Cerebellar cortex (tissue), 1 donor: ENCODE measurements around the gene ARHGEF10L.
A peak's percentile ranks its signal among the peaks of the same experiment; 100 is the strongest.
"Not testable (repeated sequence)": the region's sequence is repeated elsewhere in the genome, so short reads cannot be mapped to it uniquely, and the experiment has no call there.

Source experiments
- DNase-seq: peaks from one replicate; pipeline ENCODE4 v3.0.0-alpha.2; 2015; ENCODE audit warnings: low spot score

Gene ARHGEF10L

GRCh38 chr1:17743008-17743647 lies 203.6 kb downstream of the ARHGEF10L start:
- no peak for DNase-seq

- no peak for DNase-seq
Measured at GRCh38 chr1:17743925-17744324, 204.4 kb downstream of the ARHGEF10L start.

- peak; percentile 59 for DNase-seq
Measured at GRCh38 chr1:17744666-17745478, 205.4 kb downstream of the ARHGEF10L start.

GRCh38 chr1:17745479-17745955 lies 206.0 kb downstream of the ARHGEF10L start:
- no peak for DNase-seq

GRCh38 chr1:17746281-17746680 lies 206.8 kb downstream of the ARHGEF10L start:
- DNase-seq: not testable (repeated sequence)

- no peak for DNase-seq
Measured at GRCh38 chr1:17746920-17747319, 207.4 kb downstream of the ARHGEF10L start.
